GM19455 (cell line): ENCODE data around the gene SIGLEC7.

ENCODE experiments used
- ATAC-seq: cut with Tn5 transposase; IDR thresholded peaks from one replicate; pipeline ENCODE4 v1.9.1; 2021; ENCODE audit not compliant: unreplicated experiment

SIGLEC7 gene

GRCh38 chr19:51116736-51117286 lies 25.3 kb upstream of the SIGLEC7 start:
- no peak for ATAC-seq

- ATAC-seq: no peak
Observed at GRCh38 chr19:51119101-51119500, 23.0 kb upstream of the SIGLEC7 start.

GRCh38 chr19:51119611-51120010 lies 22.5 kb upstream of the SIGLEC7 start:
- ATAC-seq: no peak

DNA sequence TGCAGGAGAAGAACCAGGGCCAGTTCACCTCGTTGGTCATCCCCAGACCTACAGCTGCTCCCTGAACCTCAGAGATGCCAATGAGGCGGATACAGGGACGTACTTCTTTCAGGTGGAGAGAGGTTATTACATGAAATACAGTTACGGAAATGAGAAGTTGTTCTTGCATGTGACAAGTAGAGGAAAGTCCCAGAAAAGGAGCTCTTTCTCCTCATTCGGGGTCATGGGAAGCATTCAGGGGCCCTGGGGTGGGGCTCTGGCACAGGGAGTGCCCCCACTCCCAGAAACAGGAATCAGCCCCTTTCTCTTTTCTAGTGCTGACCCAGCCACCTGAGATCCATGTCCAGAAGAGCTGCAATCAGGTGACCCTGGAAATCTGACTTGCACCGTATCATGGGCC lies 21.9 kb upstream of the SIGLEC7 start:
- ATAC-seq: no peak

GRCh38 chr19:51121257-51121656 lies 20.8 kb upstream of the SIGLEC7 start:
- ATAC-seq: no peak

- ATAC-seq: no peak
Observed at GRCh38 chr19:51122112-51122981, 19.8 kb upstream of the SIGLEC7 start.

- no peak for ATAC-seq
Observed at GRCh38 chr19:51123381-51123800, 18.7 kb upstream of the SIGLEC7 start.

DNA sequence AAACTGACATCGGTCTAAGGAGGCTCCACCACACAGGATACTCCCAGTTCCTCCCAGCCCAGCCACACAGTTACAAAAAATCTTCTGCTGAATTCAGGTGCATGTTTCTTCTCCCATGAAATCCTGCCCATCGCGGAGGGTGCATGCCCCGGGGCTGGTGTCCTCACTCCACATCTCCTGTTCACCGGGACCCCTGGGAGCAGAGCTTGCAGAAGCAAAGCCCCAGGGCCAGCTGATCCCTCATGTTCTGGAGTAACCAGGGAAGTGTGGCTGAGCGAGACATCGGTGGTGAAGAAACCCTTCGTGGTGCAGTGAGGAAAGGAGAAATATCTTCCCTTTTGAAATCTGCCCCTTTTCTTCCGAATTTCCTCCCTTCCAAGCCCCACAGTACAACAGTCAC lies 18.3 kb upstream of the SIGLEC7 start:
- ATAC-seq: no peak

- ATAC-seq: no peak
Observed at GRCh38 chr19:51124216-51124615, 17.9 kb upstream of the SIGLEC7 start.

DNA sequence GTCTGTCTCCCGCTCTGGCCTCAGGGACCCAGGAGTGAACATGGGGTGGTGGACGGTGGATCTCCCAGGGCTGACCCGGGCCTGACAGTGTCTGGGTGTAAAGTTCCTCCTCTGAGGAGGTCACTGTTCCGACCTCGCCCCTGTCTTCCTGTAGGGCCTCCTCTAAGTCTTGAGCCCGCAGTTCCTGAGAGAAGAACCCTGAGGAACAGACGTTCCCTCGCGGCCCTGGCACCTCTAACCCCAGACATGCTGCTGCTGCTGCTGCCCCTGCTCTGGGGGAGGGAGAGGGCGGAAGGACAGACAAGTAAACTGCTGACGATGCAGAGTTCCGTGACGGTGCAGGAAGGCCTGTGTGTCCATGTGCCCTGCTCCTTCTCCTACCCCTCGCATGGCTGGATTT lies 17.4 kb upstream of the SIGLEC7 start, which contains the start of gene SIGLEC9:
Gene SIGLEC9, plus strand, starts transcription at position 178 of the 400 bp plus-strand sequence. Its CDS starts 69 bp downstream, at position 247.
- ATAC-seq: no peak

DNA sequence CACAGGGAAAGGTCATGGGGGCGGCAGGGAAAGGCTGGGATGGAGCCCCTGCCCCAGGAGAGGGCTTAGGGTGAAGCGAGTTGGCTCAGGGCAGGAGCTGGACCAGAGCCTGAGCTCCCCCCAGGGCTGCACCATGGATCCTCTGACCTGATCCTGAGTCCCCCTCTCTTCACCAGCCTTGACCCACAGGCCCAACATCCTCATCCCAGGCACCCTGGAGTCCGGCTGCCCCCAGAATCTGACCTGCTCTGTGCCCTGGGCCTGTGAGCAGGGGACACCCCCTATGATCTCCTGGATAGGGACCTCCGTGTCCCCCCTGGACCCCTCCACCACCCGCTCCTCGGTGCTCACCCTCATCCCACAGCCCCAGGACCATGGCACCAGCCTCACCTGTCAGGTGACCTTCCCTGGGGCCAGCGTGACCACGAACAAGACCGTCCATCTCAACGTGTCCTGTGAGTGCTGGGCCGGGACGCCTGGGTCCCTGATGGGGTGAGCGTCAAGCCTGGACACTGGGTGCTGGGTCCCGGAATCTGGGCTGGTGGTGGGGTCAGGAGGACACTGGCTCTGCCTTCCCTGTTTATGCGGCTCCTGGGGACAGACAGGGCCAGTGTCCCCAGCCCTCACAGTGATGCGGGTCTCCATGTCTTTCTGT lies 16.6 kb upstream of the SIGLEC7 start:
- no peak for ATAC-seq

- no peak for ATAC-seq
Observed at GRCh38 chr19:51127032-51127431, 15.1 kb upstream of the SIGLEC7 start.

- no peak for ATAC-seq
Observed at GRCh38 chr19:51127755-51128154, 14.3 kb upstream of the SIGLEC7 start.

- no peak for ATAC-seq
Observed at GRCh38 chr19:51128227-51128626, 13.9 kb upstream of the SIGLEC7 start.

DNA sequence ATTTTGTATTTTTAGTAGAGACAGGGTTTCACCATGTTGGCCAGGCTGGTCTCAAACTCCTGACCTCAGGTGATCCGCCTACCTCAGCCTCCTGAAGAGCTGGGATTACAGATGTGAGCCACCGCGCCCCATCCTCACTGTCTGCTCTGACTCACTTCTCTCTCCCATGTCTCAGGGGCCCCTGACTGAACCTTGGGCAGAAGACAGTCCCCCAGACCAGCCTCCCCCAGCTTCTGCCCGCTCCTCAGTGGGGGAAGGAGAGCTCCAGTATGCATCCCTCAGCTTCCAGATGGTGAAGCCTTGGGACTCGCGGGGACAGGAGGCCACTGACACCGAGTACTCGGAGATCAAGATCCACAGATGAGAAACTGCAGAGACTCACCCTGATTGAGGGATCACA lies 12.4 kb upstream of the SIGLEC7 start:
- ATAC-seq: no peak

DNA sequence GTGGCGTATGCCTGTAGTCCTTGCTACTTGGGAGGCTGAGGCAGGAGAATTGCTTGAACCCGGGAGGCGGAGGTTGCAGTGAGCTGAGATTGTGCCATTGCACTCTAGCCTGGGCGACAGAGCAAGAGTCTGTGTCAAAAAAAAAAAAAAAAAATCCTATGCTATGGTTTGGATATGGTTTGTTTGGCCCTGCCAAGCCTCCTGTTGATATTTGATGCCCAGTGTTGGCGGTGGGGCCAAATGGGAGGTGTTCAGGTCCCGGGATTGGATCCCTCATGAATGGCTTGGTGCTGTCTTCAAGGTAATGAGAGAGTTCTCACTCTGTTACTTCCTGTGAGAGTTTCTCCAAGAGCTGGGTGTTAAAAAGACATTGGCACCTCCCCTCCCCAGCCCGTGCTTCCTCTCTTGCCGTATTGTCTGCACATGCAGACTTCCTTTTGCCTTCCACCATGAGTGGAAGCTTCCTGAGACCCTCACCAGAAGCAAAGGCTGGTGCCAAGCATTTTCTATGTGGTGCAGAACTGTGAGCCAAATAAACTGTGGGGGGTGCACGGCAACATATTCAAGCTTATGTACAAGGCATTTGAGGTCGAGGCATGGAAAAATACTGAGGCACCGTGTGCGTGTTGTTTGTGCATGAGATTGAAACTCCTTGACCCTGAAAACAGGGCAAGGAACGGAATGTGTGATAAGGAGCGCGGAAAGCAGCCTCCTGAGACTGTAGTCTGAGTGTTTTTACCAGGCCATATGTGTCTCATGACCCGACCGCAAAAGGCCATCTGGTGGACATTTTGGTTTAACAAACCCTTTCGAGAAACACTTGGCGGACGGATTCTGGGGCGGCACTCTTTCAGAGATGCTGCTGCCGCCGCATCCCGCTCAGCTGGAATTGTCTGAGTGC lies 10.1 kb upstream of the SIGLEC7 start:
- ATAC-seq: no peak

- ATAC-seq: no peak
Observed at GRCh38 chr19:51135004-51135403, 7.1 kb upstream of the SIGLEC7 start.

DNA sequence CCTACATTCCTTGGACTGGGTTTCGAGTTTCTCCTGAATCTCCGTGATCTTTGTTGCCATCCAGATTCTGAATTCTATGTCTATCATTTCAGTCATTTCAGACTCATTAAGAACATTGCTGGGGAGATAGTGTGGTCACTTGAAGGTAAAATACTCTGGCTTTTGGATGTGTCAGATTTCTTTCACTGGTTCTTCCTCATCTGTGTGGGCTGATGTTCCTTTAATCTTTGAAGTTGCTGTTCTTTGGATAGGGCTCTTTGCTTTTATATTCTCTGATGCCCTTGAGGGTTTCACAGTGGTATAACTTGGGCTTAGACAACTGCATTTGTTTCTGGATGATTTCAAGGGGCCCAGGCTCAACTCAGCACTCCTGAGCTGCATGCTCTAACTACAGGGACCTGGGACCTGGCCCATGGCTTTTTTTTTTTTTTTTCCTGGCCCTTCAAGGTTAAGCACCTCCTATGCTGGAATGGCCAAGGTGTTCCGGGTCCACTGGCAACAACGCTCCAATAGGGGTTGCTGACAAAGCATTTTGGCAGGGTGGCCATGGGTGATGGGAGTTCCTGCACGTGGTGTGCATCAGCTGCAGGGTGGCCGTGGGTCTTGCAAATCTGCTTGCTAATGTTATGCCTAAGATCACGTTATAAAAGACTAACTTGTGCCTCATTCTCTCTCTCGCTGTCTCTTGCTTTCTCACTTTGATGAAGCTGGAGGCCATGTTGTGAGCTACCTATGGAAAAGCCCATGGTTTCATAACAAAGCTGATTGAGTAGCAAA lies 5.9 kb upstream of the SIGLEC7 start:
- no peak for ATAC-seq

DNA sequence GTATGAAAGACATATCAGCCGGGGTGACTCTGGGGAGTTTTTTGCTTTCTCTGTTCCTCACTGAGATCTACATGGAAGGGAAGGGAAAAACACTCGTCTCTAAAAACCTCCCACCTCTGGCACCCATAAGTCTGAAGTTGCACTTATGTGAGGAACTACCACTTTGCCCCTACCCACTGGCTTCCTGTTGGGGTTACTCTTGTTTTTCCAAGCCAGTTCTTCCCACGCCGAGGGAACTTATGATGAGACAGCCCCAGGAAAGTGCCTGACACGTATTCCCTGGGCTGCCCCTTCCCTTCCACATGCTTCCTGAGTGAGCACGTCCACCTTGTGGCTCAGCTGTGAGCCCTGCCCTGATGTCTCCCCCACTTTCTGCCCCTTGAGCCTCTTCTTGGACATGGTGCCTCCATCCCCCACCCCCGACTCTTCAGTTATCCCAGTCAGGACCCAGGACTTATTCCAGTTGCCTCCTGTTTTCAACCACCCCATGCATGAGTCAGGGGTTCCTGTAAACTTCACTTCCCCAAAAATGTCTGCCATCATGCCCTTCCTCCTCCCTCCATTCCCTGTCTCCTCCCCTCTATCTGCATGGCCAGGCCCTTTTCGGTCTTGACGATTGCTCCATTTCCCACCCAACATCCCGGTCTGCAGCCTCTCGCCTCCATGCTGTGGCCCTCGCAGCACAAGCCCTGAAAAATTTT lies 5.1 kb upstream of the SIGLEC7 start:
- ATAC-seq: no peak
